GM12878 (cell line): Measurements from ENCODE around the gene LIX1. TPM values are rescaled to one million over a fixed set of nuclear protein-coding genes. Genes with fewer than 3 reads are reported as not detected.

ENCODE experiments used
- ATAC-seq: fragments of 200-7000 bp; cut with Tn5 transposase; 3 replicates; pipeline ENCODE4 v1.9.1; 2020; ENCODE audit warnings: mild to moderate bottlenecking, moderate library complexity
- BruUV-seq: library from RNA; stranded (reverse); fragments of 400-500 nt; replicated peaks from 2 replicates; lab custom pipeline; 2021; lab: Mats Ljungman, UMichigan
- CTCF ChIA-PET: fragments of 300-600 bp; sonication (Branson Sonifier 250); formaldehyde crosslinking; extraction: SDS; loops from one replicate; lab custom pipeline; 2021; ENCODE audit warnings: inconsistent platforms; lab: Yijun Ruan, JAX
- POLR2A ChIA-PET: fragments of 350-600 bp; formaldehyde crosslinking; extraction: SDS; loops from one replicate; lab custom pipeline; 2021; ENCODE audit warnings: inconsistent platforms; lab: Charles Lee
- RAD21 ChIA-PET: fragments of 300-600 bp; sonication (Branson Sonifier 250); formaldehyde crosslinking; loops from one replicate; lab custom pipeline; 2023; ENCODE audit warnings: antibody characterized with exemption; ENCODE audit not compliant: unreplicated experiment; lab: Charles Lee
- SMC1A ChIA-PET: fragments of 300-600 bp; sonication (Branson Sonifier 250); formaldehyde crosslinking; loops from one replicate; lab custom pipeline; 2023; ENCODE audit not compliant: unreplicated experiment, uncharacterized antibody; lab: Charles Lee
- DNase-seq: peaks from one replicate; pipeline ENCODE4 v3.0.0-alpha.2; 2011; ENCODE audit warnings: low read depth, low spot score
- FAIRE-seq: peaks from 3 replicates; lab custom pipeline; 2011; peaks lifted over from hg19 to GRCh38; lab: Jason Lieb, UNC
- H2AFZ ChIP-seq: 2 replicates; pipeline ENCODE4 v1.6.0; 2011; ENCODE audit warnings: low read depth, low read length, control low read depth; ENCODE audit not compliant: control insufficient read depth
- H3K27ac ChIP-seq: 2 replicates; pipeline ENCODE4 v1.5.1; 2011; ENCODE audit warnings: control low read depth; ENCODE audit not compliant: control insufficient read depth, insufficient read depth
- H3K27me3 ChIP-seq, 2 experiments: replicated peaks in 1 of 2; 2 replicates each; pipeline versions ENCODE4 v1.6.0 to v1.6.1; 2011; ENCODE audit warnings: low read length in 1 of 2; ENCODE audit not compliant: control insufficient read depth in 2 of 2, insufficient read depth in 2 of 2
- H3K36me3 ChIP-seq, 2 experiments: 2 replicates each; pipeline ENCODE4 v1.5.1; 2011; ENCODE audit warnings: low read length in 1 of 2; ENCODE audit not compliant: control insufficient read depth in 2 of 2, insufficient read depth in 2 of 2
- H3K4me1 ChIP-seq: 2 replicates; pipeline ENCODE4 v1.6.1; 2011; ENCODE audit warnings: mild to moderate bottlenecking, low read length, moderate library complexity, mixed read lengths; ENCODE audit not compliant: control insufficient read depth, insufficient read depth
- H3K4me2 ChIP-seq: 2 replicates; pipeline ENCODE4 v1.6.0; 2011; ENCODE audit warnings: control low read depth; ENCODE audit not compliant: control insufficient read depth, insufficient read depth
- H3K4me3 ChIP-seq: fragments of 200-600 bp; sonication (generic); 2 replicates; pipeline ENCODE4 v1.5.1; 2016
- H3K79me2 ChIP-seq: 2 replicates; pipeline ENCODE4 v1.6.0; 2011; ENCODE audit warnings: low read length; ENCODE audit not compliant: control insufficient read depth, insufficient read depth
- H3K9ac ChIP-seq: 2 replicates; pipeline ENCODE4 v1.8.0; 2011; ENCODE audit warnings: low read length, control low read depth, mixed read lengths; ENCODE audit not compliant: control insufficient read depth, insufficient read depth
- H3K9me3 ChIP-seq: replicated peaks from 3 replicates; pipeline ENCODE4 v1.5.1; 2011; ENCODE audit warnings: mild to moderate bottlenecking, low read length; ENCODE audit not compliant: control insufficient read depth, insufficient read depth
- H4K20me1 ChIP-seq: 2 replicates; pipeline ENCODE4 v1.6.0; 2011; ENCODE audit not compliant: control insufficient read depth, insufficient read depth
- ETV6 ChIP-seq, 2 experiments: fragments of 450-650 bp in 1 of 2; IDR thresholded peaks in 1 of 2; conservative IDR thresholded peaks in 1 of 2; 2 replicates each; pipeline ENCODE4 v1.6.1; 2014; ENCODE audit warnings: antibody characterized with exemption in 1 of 2, borderline replicate concordance in 1 of 2, low read depth in 1 of 2, mild to moderate bottlenecking in 1 of 2, moderate library complexity in 1 of 2
- IRF4 ChIP-seq: IDR thresholded peaks from 2 replicates; pipeline ENCODE4 v1.6.1; 2011; ENCODE audit warnings: low read depth, low read length
- JUND ChIP-seq: IDR thresholded peaks from 2 replicates; pipeline ENCODE4 v1.6.1; 2012; ENCODE audit warnings: low read depth, mild to moderate bottlenecking, low read length, improper control_type of control experiment, moderate library complexity
- KAT2A ChIP-seq: conservative IDR thresholded peaks from 2 replicates; pipeline ENCODE4 v1.6.1; 2011; ENCODE audit warnings: low read depth, low read length; ENCODE audit not compliant: control insufficient read depth
- RB1 ChIP-seq: fragments of 450-650 bp; formaldehyde crosslinking; IDR thresholded peaks from 2 replicates; pipeline ENCODE4 v1.6.1; 2017; ENCODE audit warnings: mild to moderate bottlenecking, borderline replicate concordance
- ZBED1 ChIP-seq: IDR thresholded peaks from 2 replicates; pipeline ENCODE4 v1.6.1; 2016; ENCODE audit warnings: borderline replicate concordance
- WGBS: methylation state at CpG from one replicate; pipeline ENCODE4 v1.1.6; 2016; ENCODE audit warnings: low lambda C conversion rate; ENCODE audit not compliant: insufficient replicate concordance, insufficient coverage; ENCODE audit errors: missing lambda C conversion rate; 5-methylcytosine and 5-hydroxymethylcytosine counted together
- in situ Hi-C: fragments of 300-500 bp; cut with MboI; formaldehyde crosslinking; loops from 9 replicates; pipeline ENCODE4 v1.14.3; 2018; ENCODE audit warnings: mixed read lengths
- intact Hi-C: fragments of 100-400 bp; cut with micrococcal nuclease; formaldehyde crosslinking; loops from one replicate; pipeline ENCODE4 v1.14.2; 2022; ENCODE audit not compliant: unreplicated experiment
- polyA plus RNA-seq, 11 experiments: library from polyadenylated mRNA; depleted of rRNA in 4 of 11; unstranded in 6 of 11; stranded (reverse) in 5 of 11; fragments of >200 nt; fragmentation: Nextera tagmentation in 4 of 11; fragmentation: Illumina TruSeq in 1 of 11; extraction: Ambion mirVana in 4 of 11; extraction: Trizol in 1 of 11; gene quantifications; 1 replicate in 1 of 11; 2 replicates in 10 of 11; pipeline versions ENCODE4 v1.2.1 to v1.2.3, GENCODE V29; 2011 to 2016; ENCODE audit warnings: inconsistent platforms in 2 of 11, missing spikeins in 2 of 11, low read depth in 1 of 11
- total RNA-seq, 4 experiments: library from RNA; depleted of rRNA in 3 of 4; stranded (reverse); fragments of >200 nt in 3 of 4; fragmentation: Illumina TruSeq in 1 of 4; extraction: Trizol in 1 of 4; gene quantifications; 2 replicates each; pipeline versions ENCODE4 v1.2.1 to v1.2.3, GENCODE V29; 2013 to 2021
- TF ChIP-seq, protein P1 (sequence below): fragments of 450-650 bp; IDR thresholded peaks from 2 replicates; pipeline ENCODE4 v1.6.1; 2018; ENCODE audit warnings: mild to moderate bottlenecking, low read depth, moderate library complexity; ENCODE audit not compliant: partially characterized antibody
- TF ChIP-seq, protein P2 (sequence below): fragments of 150-350 bp; IDR thresholded peaks from 2 replicates; pipeline ENCODE4 v1.6.1; 2016; ENCODE audit warnings: low read depth, low read length
- TF ChIP-seq, protein P3 (sequence below): fragments of 450-650 bp; IDR thresholded peaks from 2 replicates; pipeline ENCODE4 v1.6.1; 2017; ENCODE audit warnings: antibody characterized with exemption, mild to moderate bottlenecking, moderate library complexity

Gene LIX1
- total and polyA plus RNA-seq, 10 of the 15 experiments (the other 5 are each of a cell fraction or from before 2014, with no cell fraction given) = 0.02 to 0.07 (median 0.04) TPM; not detected in 5

DNA sequence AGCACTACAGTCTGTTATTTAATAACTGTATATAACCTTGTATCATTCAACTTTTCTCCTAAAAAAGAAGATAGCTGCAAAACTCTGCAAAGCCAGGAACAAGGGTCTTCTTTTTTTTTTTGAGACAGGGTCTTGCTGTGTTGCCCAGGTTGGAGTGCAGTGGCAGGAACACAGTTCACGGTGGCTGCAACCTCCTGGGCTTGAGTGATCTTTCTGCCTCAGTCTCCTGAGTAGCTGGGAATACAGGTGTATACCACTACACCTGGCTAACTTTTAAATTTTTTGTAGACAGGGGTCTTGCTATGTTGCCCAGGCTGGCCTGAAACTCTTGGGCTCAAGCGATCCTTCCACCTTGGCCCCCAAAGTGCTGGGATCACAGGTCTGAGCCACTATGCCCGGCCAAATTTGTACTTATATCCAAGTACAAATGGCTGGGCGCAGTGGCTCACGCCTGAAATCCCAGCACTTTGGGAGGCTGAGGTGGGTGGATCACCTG is 21.4 kb upstream of the LIX1 start:
- Histone ChIP-seq H3K79me2 (no peaks in the 10 kb centered on the region; the same call in 1 of the 2 replicates), H3K36me3 (peaks cover 2 to 9% of the 10 kb centered on the region in 2 experiments), H3K4me3 (no peak overlapping the region), H3K27me3 (no peaks in the 10 kb centered on the region), H3K27ac (no peak overlapping the region), H2AFZ (no peak overlapping the region), H3K9ac (no peak overlapping the region), H3K9me3 (no peaks in the 10 kb centered on the region; the same call in 2 of the 3 replicates), H3K4me2 (no peak overlapping the region), H4K20me1 (no peaks in the 10 kb centered on the region), H3K4me1 (peaks cover 6% of the 10 kb centered on the region; the same call in 1 of the 2 replicates)
- no peak for ATAC-seq
- ChIA-PET POLR2A (no interaction called here), CTCF (interaction anchor here (0.9 to 15.3 kb wide), 24 partner anchors 9 to 549 kb away, joined by 3 to 223 read pairs (median 5); partner anchors contain the start of genes LIX1 and RIOK2), RAD21 (interaction anchor here (1.2 to 7.6 kb wide), 4 partner anchors 17 to 413 kb away, joined by 3 to 68 read pairs (median 28); partner anchors contain the start of gene ERAP1), SMC1A (interaction anchor here (0.6 to 14.7 kb wide), 12 partner anchors 17 to 412 kb away, joined by 3 to 178 read pairs (median 4); partner anchors contain the start of gene LIX1)
- no TSS peak for BruUV-seq
- in situ Hi-C loops = loop anchor here (5.0 to 10.0 kb wide), 3 partner anchors 292 to 549 kb away; no protein-coding TSS in a partner anchor
- FAIRE-seq = no peak
- intact Hi-C loops = loop anchor here (2.0 to 5.0 kb wide), 4 partner anchors 167 to 551 kb away; partner anchors contain the start of genes ERAP1 and LNPEP
- DNase-seq = no peak
- WGBS = 84% methylated on average over 5 of the region's 5 CpGs
- TF ChIP-seq IRF4 (no peak), ETV6 (conservative IDR thresholded peaks at IDR 0.05 in 1 of 2, IDR thresholded peaks at IDR 0.05 in 1 of 2; ENCODE audit: borderline replicate concordance in 1 of 2, low read depth in 1 of 2) (no peak), KAT2A (no peak), ZBED1 (no peak), JUND (no peak), RB1 (no peak)
- TF ChIP-seq, protein P1, sequence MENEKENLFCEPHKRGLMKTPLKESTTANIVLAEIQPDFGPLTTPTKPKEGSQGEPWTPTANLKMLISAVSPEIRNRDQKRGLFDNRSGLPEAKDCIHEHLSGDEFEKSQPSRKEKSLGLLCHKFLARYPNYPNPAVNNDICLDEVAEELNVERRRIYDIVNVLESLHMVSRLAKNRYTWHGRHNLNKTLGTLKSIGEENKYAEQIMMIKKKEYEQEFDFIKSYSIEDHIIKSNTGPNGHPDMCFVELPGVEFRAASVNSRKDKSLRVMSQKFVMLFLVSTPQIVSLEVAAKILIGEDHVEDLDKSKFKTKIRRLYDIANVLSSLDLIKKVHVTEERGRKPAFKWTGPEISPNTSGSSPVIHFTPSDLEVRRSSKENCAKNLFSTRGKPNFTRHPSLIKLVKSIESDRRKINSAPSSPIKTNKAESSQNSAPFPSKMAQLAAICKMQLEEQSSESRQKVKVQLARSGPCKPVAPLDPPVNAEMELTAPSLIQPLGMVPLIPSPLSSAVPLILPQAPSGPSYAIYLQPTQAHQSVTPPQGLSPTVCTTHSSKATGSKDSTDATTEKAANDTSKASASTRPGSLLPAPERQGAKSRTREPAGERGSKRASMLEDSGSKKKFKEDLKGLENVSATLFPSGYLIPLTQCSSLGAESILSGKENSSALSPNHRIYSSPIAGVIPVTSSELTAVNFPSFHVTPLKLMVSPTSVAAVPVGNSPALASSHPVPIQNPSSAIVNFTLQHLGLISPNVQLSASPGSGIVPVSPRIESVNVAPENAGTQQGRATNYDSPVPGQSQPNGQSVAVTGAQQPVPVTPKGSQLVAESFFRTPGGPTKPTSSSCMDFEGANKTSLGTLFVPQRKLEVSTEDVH = no peak
- TF ChIP-seq, protein P2, sequence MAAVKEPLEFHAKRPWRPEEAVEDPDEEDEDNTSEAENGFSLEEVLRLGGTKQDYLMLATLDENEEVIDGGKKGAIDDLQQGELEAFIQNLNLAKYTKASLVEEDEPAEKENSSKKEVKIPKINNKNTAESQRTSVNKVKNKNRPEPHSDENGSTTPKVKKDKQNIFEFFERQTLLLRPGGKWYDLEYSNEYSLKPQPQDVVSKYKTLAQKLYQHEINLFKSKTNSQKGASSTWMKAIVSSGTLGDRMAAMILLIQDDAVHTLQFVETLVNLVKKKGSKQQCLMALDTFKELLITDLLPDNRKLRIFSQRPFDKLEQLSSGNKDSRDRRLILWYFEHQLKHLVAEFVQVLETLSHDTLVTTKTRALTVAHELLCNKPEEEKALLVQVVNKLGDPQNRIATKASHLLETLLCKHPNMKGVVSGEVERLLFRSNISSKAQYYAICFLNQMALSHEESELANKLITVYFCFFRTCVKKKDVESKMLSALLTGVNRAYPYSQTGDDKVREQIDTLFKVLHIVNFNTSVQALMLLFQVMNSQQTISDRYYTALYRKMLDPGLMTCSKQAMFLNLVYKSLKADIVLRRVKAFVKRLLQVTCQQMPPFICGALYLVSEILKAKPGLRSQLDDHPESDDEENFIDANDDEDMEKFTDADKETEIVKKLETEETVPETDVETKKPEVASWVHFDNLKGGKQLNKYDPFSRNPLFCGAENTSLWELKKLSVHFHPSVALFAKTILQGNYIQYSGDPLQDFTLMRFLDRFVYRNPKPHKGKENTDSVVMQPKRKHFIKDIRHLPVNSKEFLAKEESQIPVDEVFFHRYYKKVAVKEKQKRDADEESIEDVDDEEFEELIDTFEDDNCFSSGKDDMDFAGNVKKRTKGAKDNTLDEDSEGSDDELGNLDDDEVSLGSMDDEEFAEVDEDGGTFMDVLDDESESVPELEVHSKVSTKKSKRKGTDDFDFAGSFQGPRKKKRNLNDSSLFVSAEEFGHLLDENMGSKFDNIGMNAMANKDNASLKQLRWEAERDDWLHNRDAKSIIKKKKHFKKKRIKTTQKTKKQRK = no peak
- TF ChIP-seq, protein P3, sequence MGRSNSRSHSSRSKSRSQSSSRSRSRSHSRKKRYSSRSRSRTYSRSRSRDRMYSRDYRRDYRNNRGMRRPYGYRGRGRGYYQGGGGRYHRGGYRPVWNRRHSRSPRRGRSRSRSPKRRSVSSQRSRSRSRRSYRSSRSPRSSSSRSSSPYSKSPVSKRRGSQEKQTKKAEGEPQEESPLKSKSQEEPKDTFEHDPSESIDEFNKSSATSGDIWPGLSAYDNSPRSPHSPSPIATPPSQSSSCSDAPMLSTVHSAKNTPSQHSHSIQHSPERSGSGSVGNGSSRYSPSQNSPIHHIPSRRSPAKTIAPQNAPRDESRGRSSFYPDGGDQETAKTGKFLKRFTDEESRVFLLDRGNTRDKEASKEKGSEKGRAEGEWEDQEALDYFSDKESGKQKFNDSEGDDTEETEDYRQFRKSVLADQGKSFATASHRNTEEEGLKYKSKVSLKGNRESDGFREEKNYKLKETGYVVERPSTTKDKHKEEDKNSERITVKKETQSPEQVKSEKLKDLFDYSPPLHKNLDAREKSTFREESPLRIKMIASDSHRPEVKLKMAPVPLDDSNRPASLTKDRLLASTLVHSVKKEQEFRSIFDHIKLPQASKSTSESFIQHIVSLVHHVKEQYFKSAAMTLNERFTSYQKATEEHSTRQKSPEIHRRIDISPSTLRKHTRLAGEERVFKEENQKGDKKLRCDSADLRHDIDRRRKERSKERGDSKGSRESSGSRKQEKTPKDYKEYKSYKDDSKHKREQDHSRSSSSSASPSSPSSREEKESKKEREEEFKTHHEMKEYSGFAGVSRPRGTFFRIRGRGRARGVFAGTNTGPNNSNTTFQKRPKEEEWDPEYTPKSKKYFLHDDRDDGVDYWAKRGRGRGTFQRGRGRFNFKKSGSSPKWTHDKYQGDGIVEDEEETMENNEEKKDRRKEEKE = no peak
